ENCODE results near the gene DNAH14. TPM values are rescaled to one million over a fixed set of nuclear protein-coding genes. Genes with fewer than 3 reads are reported as not detected.

Gene DNAH14
- total and polyA plus RNA-seq, 12 donors: 7.6 to 25.3 (median 16.5) TPM

GRCh38 chr1:225070972-225071371, 141.5 kb downstream of the DNAH14 start:
- Histone ChIP-seq H3K4me1 (replicated peaks in 1 of 2) (no peaks in the 10 kb centered on the region), H3K36me3 (replicated peaks in 1 of 2) (no peaks in the 10 kb centered on the region), H3K27me3 (no peaks in the 10 kb centered on the region), H3K9me3 (replicated peaks in 1 of 3) (peaks cover 0 to 3% (median 0%) of the 10 kb centered on the region in 3 donors), H3K27ac (no peak overlapping the region), H3K4me3 (no peak overlapping the region)
- TF ChIP-seq CTCF (IDR thresholded peaks at IDR 0.05): no peak
- TF ChIP-seq POLR2A (IDR thresholded peaks at IDR 0.05): no peak
- DNase-seq: no peak
- intact Hi-C loops (cut with DNase I): no loop called here
- WGBS, 4 donors: 39 to 74% (median 44%) methylated on average over 2 of the region's 2 CpGs

GRCh38 chr1:225097175-225097574, 167.7 kb downstream of the DNAH14 start:
- H3K27ac ChIP-seq: no peak overlapping the region
- no peaks in the 10 kb centered on the region for H3K27me3 ChIP-seq
- WGBS, 4 donors: 73 to 95% (median 85%) methylated on average over 3 of the region's 3 CpGs
- H3K9me3 ChIP-seq (replicated peaks in 1 of 3): no peaks in the 10 kb centered on the region
- no peak overlapping the region for H3K4me3 ChIP-seq
- H3K36me3 ChIP-seq (replicated peaks in 1 of 2): no peaks in the 10 kb centered on the region
- DNase-seq: no peak
- no peak for TF ChIP-seq POLR2A (IDR thresholded peaks at IDR 0.05)
- no peak for TF ChIP-seq CTCF (IDR thresholded peaks at IDR 0.05)
- intact Hi-C loops (cut with DNase I): no loop called here
- no peaks in the 10 kb centered on the region for H3K4me1 ChIP-seq (replicated peaks in 1 of 2)

GRCh38 chr1:225111000-225111399, 181.5 kb downstream of the DNAH14 start:
- no peaks in the 10 kb centered on the region for H3K4me1 ChIP-seq (replicated peaks in 1 of 2)
- H3K9me3 ChIP-seq (replicated peaks in 1 of 3): no peaks in the 10 kb centered on the region
- intact Hi-C loops (cut with DNase I): no loop called here
- H3K27me3 ChIP-seq: no peaks in the 10 kb centered on the region
- DNase-seq: no peak
- no peak overlapping the region for H3K27ac ChIP-seq
- no peak for TF ChIP-seq POLR2A (IDR thresholded peaks at IDR 0.05)
- no peak for TF ChIP-seq CTCF (IDR thresholded peaks at IDR 0.05)
- no peak overlapping the region for H3K4me3 ChIP-seq
- no peaks in the 10 kb centered on the region for H3K36me3 ChIP-seq (replicated peaks in 1 of 2)

GRCh38 chr1:225113265-225113664, 183.8 kb downstream of the DNAH14 start:
- H3K27me3 ChIP-seq: no peaks in the 10 kb centered on the region
- intact Hi-C loops (cut with DNase I): no loop called here
- no peak overlapping the region for H3K27ac ChIP-seq
- H3K9me3 ChIP-seq (replicated peaks in 1 of 3): no peaks in the 10 kb centered on the region
- TF ChIP-seq CTCF (IDR thresholded peaks at IDR 0.05) (no peak), POLR2A (IDR thresholded peaks at IDR 0.05) (no peak)
- H3K4me1 ChIP-seq (replicated peaks in 1 of 2): no peaks in the 10 kb centered on the region
- H3K4me3 ChIP-seq: no peak overlapping the region
- WGBS, 4 donors: 26 to 88% (median 78%) methylated on average over 1 of the region's 1 CpG; no CpG with 5 or more reads in 1 of the 4 donors
- H3K36me3 ChIP-seq (replicated peaks in 1 of 2): no peaks in the 10 kb centered on the region
- DNase-seq: no peak

Data from adrenal gland (tissue), 12 donors.